Naive thymus-derived CD4-positive, alpha-beta T cell (primary cell): ENCODE data around the gene SWSAP1. TPM values are rescaled to one million over a fixed set of nuclear protein-coding genes. Genes with fewer than 3 reads are reported as not detected.
"Not testable (repeated sequence)": the region's sequence is repeated elsewhere in the genome, so short reads cannot be mapped to it uniquely, and the experiment has no call there.

Source experiments
- ATAC-seq: fragments of 150-1000 bp; cut with Tn5 transposase; 2 replicates; pipeline ENCODE4 v1.10.0; 2021; ENCODE audit warnings: mild to moderate bottlenecking, moderate library complexity
- CTCF ChIA-PET: fragments of 350-600 bp; sonication (Branson Sonifier 250); formaldehyde crosslinking; loops from one replicate; lab custom pipeline; 2021; ENCODE audit warnings: antibody characterized with exemption; lab: Charles Lee
- POLR2A ChIA-PET: fragments of 350-600 bp; sonication (Branson Sonifier 250); formaldehyde crosslinking; loops from one replicate; lab custom pipeline; 2021; ENCODE audit warnings: antibody characterized with exemption, inconsistent platforms; lab: Charles Lee
- DNase-seq, 9 donors: peaks; one replicate each; pipeline versions ENCODE4 v3.0.0 to v3.0.0-alpha.2; 2020 to 2022; ENCODE audit warnings: mixed read lengths in 1 of 9
- H3K27ac ChIP-seq: one replicate; pipeline ENCODE4 v1.7.0; 2013; ENCODE audit warnings: mild to moderate bottlenecking, low read depth, low read length, moderate library complexity
- H3K27me3 ChIP-seq, 2 donors: one replicate each; pipeline ENCODE4 v1.7.0; 2013; ENCODE audit warnings: low read length in 2 of 2, mild to moderate bottlenecking in 2 of 2, moderate library complexity in 2 of 2; ENCODE audit not compliant: control insufficient read depth in 2 of 2, insufficient read depth in 2 of 2
- H3K36me3 ChIP-seq, 3 experiments: 1 replicate in 2 of 3; 2 replicates in 1 of 3; pipeline ENCODE4 v1.7.0; 2013; ENCODE audit warnings: low read length in 3 of 3, mild to moderate bottlenecking in 3 of 3, moderate library complexity in 1 of 3; ENCODE audit not compliant: insufficient read depth in 3 of 3, control insufficient read depth in 2 of 3
- H3K4me1 ChIP-seq, 2 donors: one replicate each; pipeline ENCODE4 v1.7.0; 2013; ENCODE audit warnings: low read length in 2 of 2, mild to moderate bottlenecking in 2 of 2, moderate library complexity in 1 of 2; ENCODE audit not compliant: control insufficient read depth in 2 of 2, insufficient read depth in 2 of 2
- H3K4me3 ChIP-seq: 2 replicates; pipeline ENCODE4 v1.7.0; 2013; ENCODE audit warnings: mild to moderate bottlenecking, low read length
- H3K9me3 ChIP-seq, 3 experiments: 1 replicate in 2 of 3; 2 replicates in 1 of 3; pipeline ENCODE4 v1.7.0; 2013; ENCODE audit warnings: low read length in 3 of 3; ENCODE audit not compliant: control insufficient read depth in 2 of 3
- H3K27ac Mint-ChIP-seq, 9 donors: one replicate each; pipeline ENCODE4 v1.8.0; 2020 to 2022; ENCODE audit warnings: mixed read lengths in 9 of 9, mild to moderate bottlenecking in 8 of 9, moderate library complexity in 5 of 9, inconsistent platforms in 2 of 9
- H3K27me3 Mint-ChIP-seq, 5 donors: one replicate each; pipeline ENCODE4 v1.8.0; 2021 to 2022; ENCODE audit warnings: mixed read lengths in 5 of 5, mild to moderate bottlenecking in 1 of 5
- H3K36me3 Mint-ChIP-seq, 5 donors: one replicate each; pipeline ENCODE4 v1.8.0; 2020 to 2022; ENCODE audit warnings: mixed read lengths in 5 of 5, mild to moderate bottlenecking in 3 of 5, inconsistent platforms in 1 of 5
- H3K4me1 Mint-ChIP-seq, 7 donors: one replicate each; pipeline ENCODE4 v1.8.0; 2020 to 2022; ENCODE audit warnings: mixed read lengths in 7 of 7, mild to moderate bottlenecking in 3 of 7, inconsistent platforms in 1 of 7
- H3K4me3 Mint-ChIP-seq, 10 donors: one replicate each; pipeline ENCODE4 v1.8.0; 2020 to 2022; ENCODE audit warnings: mild to moderate bottlenecking in 10 of 10, mixed read lengths in 10 of 10, moderate library complexity in 6 of 10, inconsistent platforms in 2 of 10
- H3K9me3 Mint-ChIP-seq, 11 donors: one replicate each; pipeline ENCODE4 v1.8.0; 2020 to 2022; ENCODE audit warnings: mixed read lengths in 11 of 11, mild to moderate bottlenecking in 4 of 11, inconsistent platforms in 1 of 11, moderate library complexity in 1 of 11
- intact Hi-C, 2 donors: fragments of 100-400 bp; cut with micrococcal nuclease; formaldehyde crosslinking; loops; one replicate each; pipeline ENCODE4 v1.15.1; 2023
- polyA plus RNA-seq, 2 donors: library from polyadenylated mRNA; unstranded; fragments of 300-500 nt; fragmentation: Illumina TruSeq; gene quantifications; one replicate each; pipeline ENCODE4 v1.2.3, GENCODE V29; 2021
- total RNA-seq, 6 experiments: library from RNA in 5 of 6; stranded (reverse) in 5 of 6; gene quantifications; 1 replicate in 5 of 6; 2 replicates in 1 of 6; pipeline ENCODE4 v1.2.3 and lab custom pipeline; 2021 to 2026

Gene SWSAP1
- total and polyA plus RNA-seq, 7 experiments from 2014 or later = 3.4 to 7.3 (median 4.1) TPM

DNA sequence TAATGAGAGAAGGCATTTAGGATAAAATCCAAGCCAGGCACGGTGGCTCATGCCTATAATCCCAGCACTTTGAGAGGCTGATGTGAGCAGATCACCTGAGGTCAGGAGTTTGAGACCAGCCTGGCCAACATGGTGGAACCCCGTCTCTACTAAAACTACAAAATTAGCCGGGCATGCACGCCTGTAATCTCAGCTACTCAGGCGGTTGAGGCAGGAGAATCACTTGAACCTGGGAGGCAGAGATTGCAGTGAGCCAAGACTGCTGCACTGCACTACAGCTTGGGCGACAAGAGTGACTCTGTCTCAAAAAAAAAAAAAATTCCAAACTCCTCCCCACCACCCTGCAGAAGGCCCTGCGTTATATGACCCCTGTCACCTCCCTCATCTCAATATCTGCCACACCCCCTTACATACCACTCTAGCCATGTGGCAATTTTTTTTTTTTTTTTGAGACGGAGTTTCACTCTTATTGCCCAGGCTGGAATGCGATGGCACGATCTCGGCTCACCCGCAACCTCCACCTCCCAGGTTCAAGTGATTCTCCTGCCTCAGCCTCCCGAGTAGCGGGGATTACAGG lies 4.9 kb downstream of the SWSAP1 start:
- peak overlapping the region in 3 of 10 donors; percentile 20 to 95 (median 21) for H3K4me3 Mint-ChIP-seq
- H3K9me3 ChIP-seq, intact Hi-C loops, DNase-seq, H3K27me3 ChIP-seq, ATAC-seq, H3K27ac ChIP-seq, CTCF ChIA-PET, H3K9me3 Mint-ChIP-seq, H3K36me3 ChIP-seq, H3K4me3 ChIP-seq: not testable (repeated sequence)
- peaks cover 3 to 22% (median 7%) of the 10 kb centered on the region in 5 donors for H3K36me3 Mint-ChIP-seq
- peaks cover 0 to 25% (median 4%) of the 10 kb centered on the region in 5 donors for H3K27me3 Mint-ChIP-seq
- peaks cover 39 to 48% of the 10 kb centered on the region in 2 donors for H3K4me1 ChIP-seq
- peaks cover 40 to 67% (median 53%) of the 10 kb centered on the region in 7 donors for H3K4me1 Mint-ChIP-seq
- peak overlapping the region in 3 of 9 donors; percentile 46 to 97 (median 62) for H3K27ac Mint-ChIP-seq
- POLR2A ChIA-PET = interaction anchor here (1.2 to 2.4 kb wide), 2 partner anchors 56 to 180 kb away, joined by 3 to 12 read pairs; partner anchors contain the start of genes ELOF1, ODAD3 and PRKCSH

DNA sequence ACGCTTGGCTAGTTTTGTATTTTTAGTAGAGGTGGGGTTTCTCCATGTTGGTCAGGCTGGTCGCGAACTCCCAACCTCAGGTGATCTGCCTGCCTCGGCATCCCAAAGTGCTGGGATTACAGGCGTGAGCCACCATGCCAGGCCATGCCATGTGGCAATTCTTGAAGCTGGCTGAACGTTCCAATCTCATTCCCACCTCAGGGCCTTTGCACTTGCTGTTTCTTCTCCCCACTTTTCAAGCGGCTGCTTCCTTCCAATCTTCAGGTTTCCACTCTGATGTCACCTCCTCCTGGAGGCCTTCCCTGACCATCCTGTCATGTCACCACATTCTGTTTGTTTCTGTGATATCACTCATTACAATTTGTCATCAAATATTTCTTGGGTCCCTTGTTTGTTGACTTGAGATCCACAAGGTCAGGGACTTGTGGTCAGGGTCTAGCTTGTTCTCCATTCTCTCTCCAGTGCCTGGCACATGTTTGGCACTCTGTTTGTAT lies 5.4 kb downstream of the SWSAP1 start:
- H3K27ac Mint-ChIP-seq = peak overlapping the region; percentile 91 to 99 (median 98)
- Histone ChIP-seq H3K27me3 (no peaks in the 10 kb centered on the region), H3K27ac (peak overlapping the region; percentile 86), H3K36me3 (peaks cover 0 to 7% (median 0%) of the 10 kb centered on the region in 3 experiments), H3K4me3 (peak overlapping the region; percentile 69), H3K9me3 (no peaks in the 10 kb centered on the region), H3K4me1 (peaks cover 38 to 48% of the 10 kb centered on the region in 2 donors)
- peaks cover 0 to 30% (median 5%) of the 10 kb centered on the region in 5 donors for H3K27me3 Mint-ChIP-seq
- H3K36me3 Mint-ChIP-seq = peaks cover 3 to 22% (median 7%) of the 10 kb centered on the region in 5 donors
- intact Hi-C loops = loop anchor here (2.0 to 10.0 kb wide), 9 partner anchors 43 to 545 kb away; partner anchors contain the start of genes CARM1 (in 1 of the 2), ECSIT (in 1 of the 2) and SPC24 (in 1 of the 2)
- H3K4me3 Mint-ChIP-seq = peak overlapping the region; percentile 86 to 99 (median 93)
- CTCF ChIA-PET = interaction anchor here (1.4 to 2.7 kb wide), 4 partner anchors 9 to 103 kb away, joined by 4 to 13 read pairs (median 6); no protein-coding TSS in a partner anchor
- POLR2A ChIA-PET = interaction anchor here (1.2 to 2.4 kb wide), 5 partner anchors 11 to 179 kb away, joined by 3 to 15 read pairs (median 11); partner anchors contain the start of genes CCDC159, ELOF1, ODAD3 and PRKCSH
- peaks cover 40 to 71% (median 58%) of the 10 kb centered on the region in 7 donors for H3K4me1 Mint-ChIP-seq
- H3K9me3 Mint-ChIP-seq = peaks cover 0 to 6% (median 0%) of the 10 kb centered on the region in 11 donors
- ATAC-seq = no peak
- DNase-seq = no peak

DNA sequence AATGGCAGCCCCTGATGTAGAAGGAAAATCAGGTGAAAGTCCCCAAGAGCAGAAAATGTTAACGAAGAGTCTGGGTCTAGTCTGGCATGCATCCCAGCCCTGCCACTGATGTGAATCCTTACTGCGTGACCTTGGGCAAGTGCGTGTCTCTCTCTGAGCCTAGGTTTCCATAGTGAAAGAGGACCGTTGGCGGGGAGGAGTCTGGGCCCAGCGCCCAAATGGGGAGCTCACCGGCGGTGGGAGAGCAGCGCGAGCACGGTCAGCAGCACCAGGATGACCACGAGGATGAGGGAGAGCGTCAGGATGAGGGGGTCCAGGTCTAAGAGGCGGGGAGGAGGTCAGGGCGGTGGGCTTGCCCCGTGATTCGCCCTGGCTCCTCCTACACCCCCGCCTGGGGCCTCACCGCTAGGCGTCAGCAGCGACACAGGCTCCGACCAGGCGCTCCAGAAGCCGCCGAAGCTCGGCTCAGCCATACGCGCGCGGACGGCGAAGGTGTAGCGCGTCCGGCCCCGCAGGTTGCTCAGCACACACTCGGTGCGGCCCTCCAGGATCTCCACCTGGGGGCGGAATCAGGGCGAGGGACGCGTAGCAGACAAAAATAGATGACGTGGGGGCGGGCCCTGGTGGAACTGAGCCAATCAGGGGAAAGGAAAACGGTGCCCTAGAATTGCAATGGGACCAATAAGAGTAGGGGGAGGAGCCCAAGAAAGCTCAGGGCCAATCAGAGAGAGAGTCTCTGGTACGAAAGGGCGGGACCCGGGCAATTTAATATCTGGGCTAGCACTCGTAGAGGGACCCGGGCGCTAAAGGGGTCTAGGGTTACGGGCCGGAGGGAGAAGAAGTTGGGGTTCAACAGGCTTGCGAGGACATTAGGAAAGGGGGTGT lies 6.4 kb downstream of the SWSAP1 start:
- DNase-seq = peak; percentile 88 to 99 (median 98)
- Histone ChIP-seq H3K9me3 (no peaks in the 10 kb centered on the region), H3K27me3 (no peaks in the 10 kb centered on the region), H3K36me3 (peaks cover 0 to 7% (median 0%) of the 10 kb centered on the region in 3 experiments), H3K4me3 (peak overlapping the region; percentile 69), H3K27ac (peak overlapping the region; percentile 86), H3K4me1 (peaks cover 33 to 44% of the 10 kb centered on the region in 2 donors)
- H3K36me3 Mint-ChIP-seq = peaks cover 3 to 18% (median 7%) of the 10 kb centered on the region in 5 donors
- peaks cover 36 to 65% (median 52%) of the 10 kb centered on the region in 7 donors for H3K4me1 Mint-ChIP-seq
- peaks cover 0 to 35% (median 5%) of the 10 kb centered on the region in 5 donors for H3K27me3 Mint-ChIP-seq
- ATAC-seq = peak; percentile 90
- H3K27ac Mint-ChIP-seq = peak overlapping the region; percentile 91 to 99 (median 98)
- CTCF ChIA-PET = interaction anchor here (0.7 to 2.7 kb wide), 16 partner anchors 10 to 213 kb away, joined by 3 to 13 read pairs (median 4); partner anchors contain the start of genes ODAD3 and PRKCSH
- POLR2A ChIA-PET = interaction anchor here (0.5 to 2.4 kb wide), 11 partner anchors 12 to 536 kb away, joined by 3 to 15 read pairs (median 4); partner anchors contain the start of genes CCDC159, ELOF1, ODAD3 and PRKCSH
- peak overlapping the region; percentile 86 to 99 (median 93) for H3K4me3 Mint-ChIP-seq
- intact Hi-C loops = loop anchor here (1.0 to 10.0 kb wide), 17 partner anchors 25 to 546 kb away; partner anchors contain the start of genes ODAD3 (in 2 of the 2), PRKCSH (in 2 of the 2), CARM1 (in 1 of the 2) and CCDC159 (in 1 of the 2)
- peaks cover 0 to 6% (median 0%) of the 10 kb centered on the region in 11 donors for H3K9me3 Mint-ChIP-seq

DNA sequence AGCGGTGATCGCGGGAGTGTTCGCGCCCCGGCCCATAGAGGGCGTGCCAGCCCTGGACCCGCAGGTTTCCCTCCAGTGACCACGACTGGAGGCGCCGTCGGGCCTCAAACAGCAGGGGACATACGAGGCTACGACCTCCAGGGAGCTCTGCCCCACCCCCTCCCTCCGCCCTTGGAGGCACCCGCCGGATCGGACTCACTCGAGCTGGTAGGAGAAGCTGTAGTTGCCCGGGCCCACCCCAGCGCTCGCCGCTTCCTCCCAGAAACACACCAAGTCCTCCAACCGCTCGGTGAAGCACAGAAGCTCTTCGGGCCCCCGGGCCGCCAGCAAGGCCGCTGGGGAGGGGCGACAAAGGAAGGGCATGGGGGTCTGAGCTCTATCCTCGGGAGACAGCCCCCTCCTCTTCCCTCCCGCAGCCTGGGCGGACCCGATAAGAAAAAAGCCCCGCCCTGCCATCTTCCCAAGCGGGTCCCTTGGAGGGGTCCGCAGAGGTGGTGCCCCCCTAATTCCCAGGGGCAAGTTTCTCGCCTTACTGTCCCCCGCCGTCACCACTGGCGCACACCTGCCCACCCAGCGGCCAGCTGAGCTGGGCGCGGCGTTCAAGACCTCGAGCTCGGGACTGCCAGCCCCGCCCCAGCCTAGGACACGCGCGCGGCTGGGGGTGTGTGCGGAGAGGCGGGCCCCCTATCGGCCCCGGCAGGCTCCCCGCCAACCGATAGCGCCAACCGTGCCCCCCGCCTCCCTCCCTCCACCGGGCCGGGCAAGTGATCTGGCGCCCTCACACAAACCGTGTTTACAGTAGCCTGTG lies 8.6 kb downstream of the SWSAP1 start:
- Mint-ChIP-seq H3K36me3 (peaks cover 0 to 5% (median 0%) of the 10 kb centered on the region in 5 donors), H3K27me3 (peaks cover 0 to 38% (median 5%) of the 10 kb centered on the region in 5 donors), H3K4me3 (peak overlapping the region; percentile 52 to 90 (median 70)), H3K4me1 (peaks cover 28 to 52% (median 40%) of the 10 kb centered on the region in 7 donors), H3K27ac (peak overlapping the region in 4 of 9 donors; percentile 21 to 79 (median 58)), H3K9me3 (peaks cover 0 to 4% (median 0%) of the 10 kb centered on the region in 11 donors)
- no peak overlapping the region for H3K27ac ChIP-seq
- DNase-seq (peak in 6 of 9 donors; percentile 20 to 53 (median 30)), ATAC-seq (no peak)
- H3K9me3 ChIP-seq = no peaks in the 10 kb centered on the region
- ChIA-PET POLR2A (interaction anchor here (1.0 to 2.4 kb wide), 6 partner anchors 9 to 175 kb away, joined by 3 to 12 read pairs (median 4); partner anchors contain the start of genes ELOF1, ODAD3, PRKCSH and SWSAP1), CTCF (interaction anchor here (0.5 to 1.7 kb wide), 6 partner anchors 8 to 1314 kb away, joined by 3 to 8 read pairs (median 4); partner anchors contain the start of gene SWSAP1)
- H3K27me3 ChIP-seq = no peaks in the 10 kb centered on the region
- intact Hi-C loops = loop anchor here (1.0 to 10.0 kb wide), 3 partner anchors 8 to 508 kb away; partner anchors contain the start of gene CARM1 (in 1 of the 2)
- H3K36me3 ChIP-seq = peaks cover 0 to 5% (median 0%) of the 10 kb centered on the region in 3 experiments
- H3K4me3 ChIP-seq = peak overlapping the region; percentile 35
- peaks cover 26 to 35% of the 10 kb centered on the region in 2 donors for H3K4me1 ChIP-seq

DNA sequence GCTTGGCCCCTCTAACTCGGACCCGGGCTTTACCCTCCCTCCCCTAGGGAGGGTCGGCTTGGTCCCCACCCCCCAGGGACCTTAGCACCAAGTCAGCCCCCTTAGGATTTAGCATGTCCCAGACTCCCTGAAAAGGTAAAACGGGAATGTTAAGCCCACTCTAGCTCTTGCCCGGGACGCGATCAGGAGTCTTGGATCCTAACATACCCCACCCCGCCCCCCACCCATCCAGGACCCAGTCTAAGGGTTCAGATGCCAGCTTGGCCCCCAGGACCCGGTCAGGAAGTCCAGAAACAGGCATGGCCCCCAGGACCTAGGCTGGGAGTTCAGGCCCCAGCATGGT lies 9.2 kb downstream of the SWSAP1 start:
- Mint-ChIP-seq H3K27ac (no peak overlapping the region), H3K27me3 (peaks cover 0 to 38% (median 5%) of the 10 kb centered on the region in 5 donors), H3K4me1 (peaks cover 25 to 48% (median 38%) of the 10 kb centered on the region in 7 donors), H3K4me3 (peak overlapping the region in 6 of 10 donors; percentile 64 to 90 (median 70)), H3K36me3 (peaks cover 0 to 4% (median 0%) of the 10 kb centered on the region in 5 donors), H3K9me3 (peaks cover 0 to 4% (median 0%) of the 10 kb centered on the region in 11 donors)
- no peaks in the 10 kb centered on the region for H3K9me3 ChIP-seq
- intact Hi-C loops = loop anchor here (1.0 to 10.0 kb wide), 3 partner anchors 8 to 509 kb away; partner anchors contain the start of gene CARM1 (in 1 of the 2)
- POLR2A ChIA-PET = interaction anchor here (0.6 to 2.4 kb wide), 5 partner anchors 9 to 99 kb away, joined by 3 to 12 read pairs (median 4); partner anchors contain the start of genes ODAD3, PRKCSH and SWSAP1
- H3K4me1 ChIP-seq = peaks cover 26 to 35% of the 10 kb centered on the region in 2 donors
- no peak overlapping the region for H3K27ac ChIP-seq
- no peaks in the 10 kb centered on the region for H3K36me3 ChIP-seq
- H3K4me3 ChIP-seq = no peak overlapping the region
- CTCF ChIA-PET = interaction anchor here (0.6 to 1.7 kb wide), 4 partner anchors 9 to 99 kb away, joined by 3 to 8 read pairs (median 4); partner anchors contain the start of gene SWSAP1
- DNase-seq (no peak), ATAC-seq (no peak)
- no peaks in the 10 kb centered on the region for H3K27me3 ChIP-seq
